Thoracic aorta endothelial cell (primary cell): ENCODE measurements around the gene PFN1. TPM values are rescaled to one million over a fixed set of nuclear protein-coding genes. Genes with fewer than 3 reads are reported as not detected.

Source experiments
- small RNA-seq: library from RNA; depleted of rRNA; stranded (forward); fragments of <200 nt; gene quantifications from one replicate; pipeline ENCODE3, GENCODE V24; 2012
- total RNA-seq: library from RNA; depleted of rRNA; stranded (reverse); fragments of >200 nt; gene quantifications from 2 replicates; pipeline ENCODE4 v1.2.3, GENCODE V29; 2012

PFN1 gene
- 587 and 743 TPM in 2 replicates for total RNA-seq

GRCh38 chr17:4948166-4948930 lies at the start of gene PFN1:
TSS of gene PFN1 (minus strand) at chr17:4948530. CDS start at chr17:4948394, 136 bp downstream.

GRCh38 chr17:4997302-4998026 lies 49.1 kb upstream of the PFN1 start, which contains the start of the genes INCA1 and KIF1C:
TSS of gene INCA1 (minus strand) at chr17:4997522. CDS start at chr17:4994437, 3,085 bp downstream.
TSS of gene KIF1C (plus strand) at chr17:4997950. CDS start at chr17:5000247, 2,297 bp downstream.

GRCh38 chr17:4986951-4987766 lies 38.8 kb upstream of the PFN1 start, which contains the start of gene CAMTA2:
TSS of gene CAMTA2 (minus strand) at chr17:4987675. CDS start at chr17:4986222, 1,453 bp downstream.

GRCh38 chr17:4967539-4968485 lies 19.5 kb upstream of the PFN1 start, which contains the start of gene SPAG7:
TSS of gene SPAG7 (minus strand) at chr17:4967817. CDS start at chr17:4967804, 13 bp downstream.

GRCh38 chr17:4950746-4951204 lies 2.4 kb upstream of the PFN1 start, which contains the start of gene ENO3:
TSS of gene ENO3 (plus strand) at chr17:4951119. CDS start at chr17:4951830, 711 bp downstream.

GRCh38 chr17:4939796-4940554 lies 8.4 kb downstream of the PFN1 start, which contains the start of the genes RNF167 and SLC25A11:
TSS of gene RNF167 (plus strand) at chr17:4940268. CDS start at chr17:4940910, 642 bp downstream.
TSS of gene SLC25A11 (minus strand) at chr17:4940046. CDS start at chr17:4939910, 136 bp downstream.

GRCh38 chr17:4931963-4932362 lies 16.4 kb downstream of the PFN1 start, which contains the start of gene GP1BA:
TSS of gene GP1BA (plus strand) at chr17:4932277. CDS start at chr17:4932605, 328 bp downstream.

GRCh38 chr17:4903051-4903818 lies 45.1 kb downstream of the PFN1 start, which contains the start of gene CHRNE:
TSS of gene CHRNE (minus strand) at chr17:4903098. CDS start at chr17:4903063, 35 bp downstream.

GRCh38 chr17:4899341-4900230 lies 48.7 kb downstream of the PFN1 start, which contains the start of gene C17orf107:
TSS of gene C17orf107 (plus strand) at chr17:4899536. CDS start at chr17:4899763, 227 bp downstream.

Small RNA genes lying within 50 kb of the gene (small RNA-seq; reads per million reads assigned to genes)
- not detected for gene MIR6864
- gene MIR6865: not detected

Other genes starting within 250 kb of the PFN1 start
- gene PELP1, start 244.4 kb downstream of the PFN1 start, total RNA-seq: 23.3 and 40.8 TPM in 2 replicates
- 18.4 and 20.7 TPM in 2 replicates for gene ARRB2, start 237.9 kb downstream of the PFN1 start, total RNA-seq
- 12.0 and 14.9 TPM in 2 replicates for gene MED11, start 217.1 kb downstream of the PFN1 start, total RNA-seq
- 0.27 TPM in 1 of 2 replicates, not detected in the other for gene ZMYND15, start 208.7 kb downstream of the PFN1 start, total RNA-seq
- 2.8 and 5.6 TPM in 2 replicates for gene CXCL16, start 208.6 kb downstream of the PFN1 start, total RNA-seq
- gene TM4SF5, start 176.6 kb downstream of the PFN1 start, total RNA-seq: not detected in 2 replicates
- gene VMO1, start 162.2 kb downstream of the PFN1 start, total RNA-seq: 0.57 and 0.93 TPM in 2 replicates
- gene GLTPD2, start 159.6 kb downstream of the PFN1 start, total RNA-seq: not detected in 2 replicates
- 140 and 154 TPM in 2 replicates for gene PSMB6, start 152.4 kb downstream of the PFN1 start, total RNA-seq
- 27.9 and 28.6 TPM in 2 replicates for gene PLD2, start 141.4 kb downstream of the PFN1 start, total RNA-seq
- gene MINK1, start 115.2 kb downstream of the PFN1 start, total RNA-seq: 41.5 and 49.9 TPM in 2 replicates
- gene C17orf107, start 49.0 kb downstream of the PFN1 start, total RNA-seq: 0.50 and 0.80 TPM in 2 replicates
- gene CHRNE, start 45.4 kb downstream of the PFN1 start, total RNA-seq: 0.13 and 0.43 TPM in 2 replicates
- not detected in 2 replicates for gene GP1BA, start 16.3 kb downstream of the PFN1 start, total RNA-seq
- gene SLC25A11, start 8.5 kb downstream of the PFN1 start, total RNA-seq: 43.7 and 45.5 TPM in 2 replicates
- gene RNF167, start 8.3 kb downstream of the PFN1 start, total RNA-seq: 25.3 and 26.6 TPM in 2 replicates
- 1.6 and 2.4 TPM in 2 replicates for gene ENO3, start 2.6 kb upstream of the PFN1 start, total RNA-seq
- 33.9 and 43.0 TPM in 2 replicates for gene SPAG7, start 19.3 kb upstream of the PFN1 start, total RNA-seq
- 14.4 and 18.5 TPM in 2 replicates for gene CAMTA2, start 39.1 kb upstream of the PFN1 start, total RNA-seq
- gene INCA1, start 49.0 kb upstream of the PFN1 start, total RNA-seq: 0.22 and 0.27 TPM in 2 replicates
- 86.4 and 132 TPM in 2 replicates for gene KIF1C, start 49.4 kb upstream of the PFN1 start, total RNA-seq
- gene SLC52A1, start 86.9 kb upstream of the PFN1 start, total RNA-seq: 0.07 TPM in 1 of 2 replicates, not detected in the other
- gene ZFP3, start 129.9 kb upstream of the PFN1 start, total RNA-seq: 1.7 and 2.4 TPM in 2 replicates
- gene ZNF232, start 163.3 kb upstream of the PFN1 start, total RNA-seq: 6.7 and 7.7 TPM in 2 replicates
- under 0.01 TPM in 1 of 2 replicates, not detected in the other for gene USP6, start 167.5 kb upstream of the PFN1 start, total RNA-seq
- gene ZNF594, start 243.3 kb upstream of the PFN1 start, total RNA-seq: 5.2 and 6.7 TPM in 2 replicates